DMS153 treated with DMSO at 0.1 percent for 48 hours (cell line): Measurements from ENCODE around the gene GSTCD.
A peak's percentile ranks its signal among the peaks of the same experiment; 100 is the strongest.
"Not testable (repeated sequence)": the region's sequence is repeated elsewhere in the genome, so short reads cannot be mapped to it uniquely, and the experiment has no call there.

ENCODE experiments used
- DNase-seq: peaks from one replicate; lab custom pipeline; 2025; ENCODE audit not compliant: unreplicated experiment; lab: John Stamatoyannopoulos, UW

Gene GSTCD

GRCh38 chr4:105714071-105714521 lies 5.5 kb downstream of the GSTCD start:
- DNase-seq: no peak

- no peak for DNase-seq
These were observed 6.3 kb downstream of the GSTCD start for GRCh38 chr4:105714932-105715331.

GRCh38 chr4:105715692-105716278 lies 7.2 kb downstream of the GSTCD start:
- peak; percentile 34 for DNase-seq

GRCh38 chr4:105719204-105719603 lies 10.6 kb downstream of the GSTCD start:
- DNase-seq: no peak

GRCh38 chr4:105725623-105726022 lies 17.0 kb downstream of the GSTCD start:
- no peak for DNase-seq

GRCh38 chr4:105729895-105730294 lies 21.3 kb downstream of the GSTCD start:
- DNase-seq: not testable (repeated sequence)

GRCh38 chr4:105735217-105735616 lies 26.6 kb downstream of the GSTCD start:
- not testable (repeated sequence) for DNase-seq

- no peak for DNase-seq
These were observed 33.0 kb downstream of the GSTCD start for GRCh38 chr4:105741548-105741947.

GRCh38 chr4:105748222-105748621 lies 39.6 kb downstream of the GSTCD start:
- no peak for DNase-seq

GRCh38 chr4:105751718-105752299 lies 43.2 kb downstream of the GSTCD start:
- DNase-seq: no peak

GRCh38 chr4:105753361-105753760 lies 44.8 kb downstream of the GSTCD start:
- no peak for DNase-seq

GRCh38 chr4:105755375-105755774 lies 46.8 kb downstream of the GSTCD start:
- DNase-seq: no peak

GRCh38 chr4:105758958-105759357 lies 50.4 kb downstream of the GSTCD start:
- DNase-seq: no peak

- no peak for DNase-seq
These were observed 57.3 kb downstream of the GSTCD start for GRCh38 chr4:105765690-105766407.

- DNase-seq: no peak
These were observed 59.0 kb downstream of the GSTCD start for GRCh38 chr4:105767579-105767978.

GRCh38 chr4:105770524-105770923 lies 61.9 kb downstream of the GSTCD start:
- DNase-seq: not testable (repeated sequence)

- DNase-seq: not testable (repeated sequence)
These were observed 63.5 kb downstream of the GSTCD start for GRCh38 chr4:105772065-105772464.

- DNase-seq: not testable (repeated sequence)
These were observed 67.3 kb downstream of the GSTCD start for GRCh38 chr4:105775760-105776415.

GRCh38 chr4:105780176-105780575 lies 71.6 kb downstream of the GSTCD start:
- DNase-seq: no peak

GRCh38 chr4:105784761-105785160 lies 76.2 kb downstream of the GSTCD start:
- DNase-seq: no peak

GRCh38 chr4:105785792-105786191 lies 77.2 kb downstream of the GSTCD start:
- DNase-seq: no peak

GRCh38 chr4:105786748-105787147 lies 78.2 kb downstream of the GSTCD start:
- DNase-seq: no peak
